OCI-LY3 (cell line): Measurements from ENCODE around the gene ATOH8.

Source experiments
- H2AFZ ChIP-seq: fragments of 200-600, 300-600 bp; shearing (Covaris generic); 2 replicates; pipeline ENCODE4 v1.6.0; 2014; ENCODE audit warnings: antibody characterized with exemption, low read depth, low read length
- H3K27ac ChIP-seq: fragments of 200-600, 300-600 bp; sonication (generic); 2 replicates; pipeline ENCODE4 v1.5.1; 2014; ENCODE audit warnings: mild to moderate bottlenecking, low read length, moderate library complexity, mixed read lengths
- H3K27me3 ChIP-seq: fragments of 200-600, 300-600 bp; sonication (generic); 2 replicates; pipeline ENCODE4 v1.6.1; 2014; ENCODE audit warnings: low read depth, low read length, mixed read lengths
- H3K36me3 ChIP-seq: fragments of 200-600, 300-600 bp; sonication (generic); replicated peaks from 2 replicates; pipeline ENCODE3; 2014; ENCODE audit warnings: low read depth, low read length, mixed read lengths
- H3K4me1 ChIP-seq: fragments of 300-600, 200-600 bp; sonication (generic); 2 replicates; pipeline ENCODE4 v1.6.1; 2014; ENCODE audit warnings: low read length, mixed read lengths
- H3K4me2 ChIP-seq: fragments of 200-600, 300-600 bp; sonication (generic); 2 replicates; pipeline ENCODE4 v1.6.1; 2014; ENCODE audit warnings: low read length, mixed read lengths
- H3K4me3 ChIP-seq: fragments of 300-600, 200-600 bp; sonication (generic); 2 replicates; pipeline ENCODE4 v1.5.1; 2014; ENCODE audit warnings: antibody characterized with exemption, mild to moderate bottlenecking, low read length, moderate library complexity
- H3K79me2 ChIP-seq: fragments of 300-600, 200-600 bp; shearing (Covaris generic); 2 replicates; pipeline ENCODE4 v1.6.1; 2014; ENCODE audit warnings: mild to moderate bottlenecking, low read length, mixed read lengths
- H3K9ac ChIP-seq: fragments of 300-600, 200-600 bp; shearing (Covaris generic); 2 replicates; pipeline ENCODE4 v1.6.0; 2014; ENCODE audit warnings: mild to moderate bottlenecking, low read length, moderate library complexity
- H3K9me3 ChIP-seq: fragments of 200-600, 300-600 bp; shearing (Covaris generic); 2 replicates; pipeline ENCODE4 v1.6.1; 2014; ENCODE audit warnings: low read length, mixed read lengths; ENCODE audit not compliant: insufficient read depth
- H4K20me1 ChIP-seq: fragments of 200-600, 300-600 bp; sonication (generic); 2 replicates; pipeline ENCODE4 v1.6.1; 2016; ENCODE audit warnings: low read length, mixed read lengths; ENCODE audit not compliant: insufficient read depth
- EZH2phosphoT487 ChIP-seq: fragments of 200-600 bp; shearing (Covaris generic); IDR thresholded peaks from 2 replicates; pipeline ENCODE4 v1.6.1; 2018; ENCODE audit warnings: antibody characterized with exemption, mixed run types, low read depth
- TF ChIP-seq, protein P1 (sequence below): fragments of 200-600, 300-600 bp; sonication (generic); IDR thresholded peaks from 2 replicates; pipeline ENCODE4 v1.5.1; 2014; ENCODE audit warnings: antibody characterized with exemption, low read length, low read depth

Gene ATOH8

DNA sequence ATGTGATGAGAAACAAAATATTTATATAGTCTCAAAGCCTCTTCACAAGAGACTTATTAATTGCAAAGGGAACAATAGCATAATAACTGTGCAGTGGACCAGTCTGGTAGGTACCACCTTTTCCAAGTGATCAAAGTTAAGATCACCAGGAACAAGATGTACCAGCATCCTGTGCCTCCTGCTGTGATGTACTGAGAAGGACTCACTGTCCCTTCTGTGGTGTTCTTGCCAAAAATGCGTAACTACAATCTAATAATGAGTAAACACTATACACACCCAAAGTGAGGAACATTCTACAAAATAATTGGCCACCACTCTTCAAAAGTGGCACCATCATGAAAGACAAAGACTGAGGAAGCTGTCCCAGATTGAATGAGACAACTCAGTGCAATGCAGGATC is 45.1 kb upstream of the ATOH8 start:
- Histone ChIP-seq H3K4me3 (no peak overlapping the region), H3K27me3 (peaks cover 23% of the 10 kb centered on the region), H2AFZ (no peak overlapping the region), H3K9ac (no peak overlapping the region), H3K36me3 (no peaks in the 10 kb centered on the region), H3K4me1 (peaks cover 17% of the 10 kb centered on the region), H3K79me2 (no peaks in the 10 kb centered on the region), H3K4me2 (no peak overlapping the region), H4K20me1 (no peaks in the 10 kb centered on the region), H3K27ac (no peak overlapping the region), H3K9me3 (no peaks in the 10 kb centered on the region)
- TF ChIP-seq EZH2phosphoT487: no peak
- TF ChIP-seq, protein P1, sequence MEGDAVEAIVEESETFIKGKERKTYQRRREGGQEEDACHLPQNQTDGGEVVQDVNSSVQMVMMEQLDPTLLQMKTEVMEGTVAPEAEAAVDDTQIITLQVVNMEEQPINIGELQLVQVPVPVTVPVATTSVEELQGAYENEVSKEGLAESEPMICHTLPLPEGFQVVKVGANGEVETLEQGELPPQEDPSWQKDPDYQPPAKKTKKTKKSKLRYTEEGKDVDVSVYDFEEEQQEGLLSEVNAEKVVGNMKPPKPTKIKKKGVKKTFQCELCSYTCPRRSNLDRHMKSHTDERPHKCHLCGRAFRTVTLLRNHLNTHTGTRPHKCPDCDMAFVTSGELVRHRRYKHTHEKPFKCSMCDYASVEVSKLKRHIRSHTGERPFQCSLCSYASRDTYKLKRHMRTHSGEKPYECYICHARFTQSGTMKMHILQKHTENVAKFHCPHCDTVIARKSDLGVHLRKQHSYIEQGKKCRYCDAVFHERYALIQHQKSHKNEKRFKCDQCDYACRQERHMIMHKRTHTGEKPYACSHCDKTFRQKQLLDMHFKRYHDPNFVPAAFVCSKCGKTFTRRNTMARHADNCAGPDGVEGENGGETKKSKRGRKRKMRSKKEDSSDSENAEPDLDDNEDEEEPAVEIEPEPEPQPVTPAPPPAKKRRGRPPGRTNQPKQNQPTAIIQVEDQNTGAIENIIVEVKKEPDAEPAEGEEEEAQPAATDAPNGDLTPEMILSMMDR: no peak

DNA sequence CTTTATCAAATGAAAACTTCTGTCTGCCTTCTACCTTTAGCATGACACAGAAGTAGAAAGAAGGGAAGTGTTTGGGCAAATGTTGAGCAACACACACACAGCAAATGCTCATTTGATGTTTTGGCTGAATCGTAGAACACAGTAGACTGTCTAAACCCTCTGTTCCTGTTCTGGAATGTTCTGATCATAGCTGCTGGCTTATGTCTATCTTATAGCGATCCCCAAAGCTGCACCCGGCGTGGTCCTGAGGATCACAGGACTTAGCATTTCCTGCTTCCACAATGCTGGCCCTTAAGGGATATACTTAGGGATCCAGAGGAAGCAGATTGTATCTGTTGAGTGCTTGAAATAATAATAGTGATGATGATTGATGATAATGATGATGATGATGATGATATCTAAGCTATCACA is 44.4 kb upstream of the ATOH8 start:
- peaks cover 23% of the 10 kb centered on the region for H3K27me3 ChIP-seq
- no peak overlapping the region for H3K27ac ChIP-seq
- H3K9ac ChIP-seq: no peak overlapping the region
- H3K4me2 ChIP-seq: no peak overlapping the region
- H2AFZ ChIP-seq: no peak overlapping the region
- no peaks in the 10 kb centered on the region for H3K9me3 ChIP-seq
- no peaks in the 10 kb centered on the region for H3K79me2 ChIP-seq
- TF ChIP-seq, protein P1: no peak
- no peak for TF ChIP-seq EZH2phosphoT487
- no peak overlapping the region for H3K4me3 ChIP-seq
- H3K36me3 ChIP-seq: no peaks in the 10 kb centered on the region
- H4K20me1 ChIP-seq: no peaks in the 10 kb centered on the region
- H3K4me1 ChIP-seq: peaks cover 15% of the 10 kb centered on the region

DNA sequence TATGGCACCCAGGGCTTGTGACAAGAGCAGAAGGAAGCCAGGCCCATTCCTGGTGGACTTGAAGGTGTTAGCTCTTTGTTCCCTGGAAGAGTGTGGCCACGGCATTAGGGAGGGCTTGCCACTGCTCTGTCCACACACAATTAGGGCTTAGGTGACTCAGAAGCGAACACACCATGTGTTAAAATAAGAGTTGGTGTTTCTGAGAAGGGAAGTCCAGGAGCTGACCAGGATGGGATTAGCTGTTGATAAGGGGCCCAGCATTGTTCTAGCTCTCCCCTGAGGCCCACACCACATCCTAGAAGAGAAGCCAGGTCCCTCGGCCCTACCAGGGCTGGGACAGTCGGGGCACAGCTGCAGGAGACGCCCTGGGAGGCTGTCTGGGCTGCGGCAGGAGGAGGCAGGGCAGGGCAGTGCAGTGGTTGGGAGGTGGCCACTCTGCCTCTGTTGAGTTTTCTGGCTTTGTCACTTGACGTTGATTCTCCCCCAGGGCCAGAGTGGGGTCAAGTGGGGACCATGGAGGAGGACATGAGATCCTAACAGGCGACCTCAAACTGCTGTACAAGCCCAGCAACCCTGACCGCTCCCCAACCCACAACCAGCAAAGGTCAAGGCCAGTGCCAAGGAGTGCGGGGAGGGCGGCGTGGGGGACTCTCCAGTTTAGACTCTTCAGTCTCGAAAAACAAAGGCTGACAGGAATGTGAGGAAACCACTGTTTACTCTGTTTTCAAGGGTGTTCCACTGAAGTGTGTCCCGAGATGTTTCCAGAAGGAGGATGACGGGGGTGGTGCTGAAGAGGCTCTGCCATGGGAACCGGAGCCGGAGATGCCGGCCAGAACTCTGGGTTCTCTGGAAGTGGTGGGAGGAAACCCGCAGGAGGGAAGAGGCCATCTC is 42.9 kb upstream of the ATOH8 start:
- H3K9ac ChIP-seq: no peak overlapping the region
- no peaks in the 10 kb centered on the region for H4K20me1 ChIP-seq
- H3K79me2 ChIP-seq: no peaks in the 10 kb centered on the region
- no peaks in the 10 kb centered on the region for H3K9me3 ChIP-seq
- no peak overlapping the region for H3K4me2 ChIP-seq
- H3K27me3 ChIP-seq: peaks cover 21% of the 10 kb centered on the region
- H3K4me3 ChIP-seq: no peak overlapping the region
- H3K27ac ChIP-seq: no peak overlapping the region
- TF ChIP-seq, protein P1: no peak
- no peak for TF ChIP-seq EZH2phosphoT487
- H3K4me1 ChIP-seq: peaks cover 3% of the 10 kb centered on the region; the same call in 1 of the 2 replicates
- no peak overlapping the region for H2AFZ ChIP-seq
- no peaks in the 10 kb centered on the region for H3K36me3 ChIP-seq

DNA sequence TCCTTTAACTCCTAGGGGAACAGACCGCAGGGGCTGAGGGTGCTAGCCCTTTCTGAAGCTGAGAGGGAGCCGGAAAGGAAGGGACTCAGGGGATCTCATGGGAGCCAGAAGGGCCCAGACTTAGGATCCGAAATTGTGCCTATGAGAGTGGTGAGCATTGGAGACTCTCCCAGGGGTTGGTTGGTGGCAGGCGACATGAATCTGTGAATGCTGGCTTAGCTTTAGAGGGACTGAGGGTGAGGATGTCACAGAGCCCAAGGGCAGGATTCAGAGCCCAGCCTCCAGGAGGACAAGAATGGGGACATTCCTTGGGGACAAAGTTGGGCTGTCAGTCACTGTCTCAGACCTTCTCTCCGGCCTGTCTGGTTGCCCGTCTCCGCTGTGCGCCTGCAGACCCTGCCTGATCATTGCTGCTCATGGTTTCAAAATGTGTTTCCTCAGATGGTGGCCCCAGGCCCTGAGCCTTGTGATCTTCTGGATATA is 42.2 kb upstream of the ATOH8 start:
- H2AFZ ChIP-seq: no peak overlapping the region
- H4K20me1 ChIP-seq: no peaks in the 10 kb centered on the region
- H3K27ac ChIP-seq: no peak overlapping the region
- no peaks in the 10 kb centered on the region for H3K9me3 ChIP-seq
- H3K4me3 ChIP-seq: no peak overlapping the region
- no peaks in the 10 kb centered on the region for H3K36me3 ChIP-seq
- no peak overlapping the region for H3K4me2 ChIP-seq
- H3K9ac ChIP-seq: no peak overlapping the region
- no peaks in the 10 kb centered on the region for H3K79me2 ChIP-seq
- TF ChIP-seq, protein P1: no peak
- TF ChIP-seq EZH2phosphoT487: no peak
- H3K27me3 ChIP-seq: peaks cover 28% of the 10 kb centered on the region
- peaks cover 3% of the 10 kb centered on the region; the same call in 1 of the 2 replicates for H3K4me1 ChIP-seq
